ENCODE measurements around the gene TPST2. TPM values are rescaled to one million over a fixed set of nuclear protein-coding genes. Genes with fewer than 3 reads are reported as not detected.

The TPST2 gene
- total and polyA plus RNA-seq, 3 donors from 2014 or later, result 32.8 to 218 (median 169) TPM

- peaks cover 3% of the 10 kb centered on the region for H3K4me1 ChIP-seq
- 61 to 88% methylated on average over 4 of the region's 4 CpGs for WGBS, 2 donors
- H3K27ac ChIP-seq, result no peak overlapping the region
- H3K27me3 ChIP-seq, result no peaks in the 10 kb centered on the region
- TF ChIP-seq POLR2A (IDR thresholded peaks at IDR 0.05) (no peak), CTCF (IDR thresholded peaks at IDR 0.05) (no peak)
- no peaks in the 10 kb centered on the region for H3K9me3 ChIP-seq
- intact Hi-C loops (cut with DNase I; ENCODE audit: low total_unique reads), result no loop called here
- no peak for DNase-seq
- H3K4me3 ChIP-seq, result no peak overlapping the region
- no peaks in the 10 kb centered on the region for H3K36me3 ChIP-seq (ENCODE audit: low read depth, missing control alignments)
Observed at GRCh38 chr22:26524870-26525269, 65.1 kb downstream of the TPST2 start.

DNA sequence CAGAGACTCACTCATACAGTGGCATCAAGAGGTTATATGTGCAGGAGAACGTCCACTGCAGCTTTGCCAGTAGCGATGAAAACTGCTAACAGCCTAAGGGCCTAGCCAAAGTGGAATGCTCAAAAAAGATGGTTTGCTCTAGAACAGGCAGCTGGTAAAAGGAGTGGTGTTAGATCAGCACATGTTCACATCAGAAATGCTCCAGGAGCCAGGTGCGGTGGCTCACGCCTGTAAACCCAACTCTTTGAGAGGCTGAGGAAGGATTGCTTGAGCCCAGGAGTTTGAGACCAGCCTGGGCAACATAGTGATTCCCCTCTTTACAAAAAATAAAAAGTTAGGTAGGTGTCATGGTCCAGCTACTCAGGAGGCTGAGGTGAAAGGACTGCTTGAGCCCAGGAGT, 67.3 kb downstream of the TPST2 start:
- intact Hi-C loops (cut with DNase I; ENCODE audit: low total_unique reads), result no loop called here
- Histone ChIP-seq H3K36me3 (ENCODE audit: low read depth, missing control alignments) (no peaks in the 10 kb centered on the region), H3K9me3 (no peaks in the 10 kb centered on the region), H3K27me3 (no peaks in the 10 kb centered on the region), H3K4me1 (peaks cover 3% of the 10 kb centered on the region), H3K4me3 (no peak overlapping the region), H3K27ac (no peak overlapping the region)
- WGBS, 2 donors, result 84 to 87% methylated on average over 4 of the region's 4 CpGs
- no peak for DNase-seq
- no peak for TF ChIP-seq POLR2A (IDR thresholded peaks at IDR 0.05)

DNA sequence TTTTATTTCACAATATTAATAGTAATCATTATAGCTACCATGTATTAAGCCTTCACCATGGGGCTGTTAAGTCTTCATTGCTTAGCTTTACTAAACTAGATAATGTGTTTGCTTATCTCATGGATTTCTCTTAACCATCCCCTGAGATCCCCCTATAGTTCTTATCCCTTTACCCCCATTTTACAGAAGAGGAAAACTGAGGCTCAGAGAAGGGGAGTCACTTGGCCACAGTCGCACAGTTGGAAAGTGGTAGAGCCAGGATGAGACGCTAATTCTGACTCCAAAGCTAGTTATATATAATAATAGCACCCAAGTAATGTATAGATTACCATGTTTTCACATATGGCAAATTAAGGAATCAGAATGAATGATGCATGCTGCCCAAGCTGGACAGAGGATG, 67.9 kb downstream of the TPST2 start:
- no peak for DNase-seq
- Histone ChIP-seq H3K36me3 (ENCODE audit: low read depth, missing control alignments) (no peaks in the 10 kb centered on the region), H3K4me3 (no peak overlapping the region), H3K27me3 (no peaks in the 10 kb centered on the region), H3K27ac (no peak overlapping the region), H3K4me1 (no peaks in the 10 kb centered on the region), H3K9me3 (no peaks in the 10 kb centered on the region)
- intact Hi-C loops (cut with DNase I; ENCODE audit: low total_unique reads), result no loop called here
- no peak for TF ChIP-seq CTCF (IDR thresholded peaks at IDR 0.05)
- no peak for TF ChIP-seq POLR2A (IDR thresholded peaks at IDR 0.05)
- 90 to 95% methylated on average over 2 of the region's 2 CpGs for WGBS, 2 donors

DNA sequence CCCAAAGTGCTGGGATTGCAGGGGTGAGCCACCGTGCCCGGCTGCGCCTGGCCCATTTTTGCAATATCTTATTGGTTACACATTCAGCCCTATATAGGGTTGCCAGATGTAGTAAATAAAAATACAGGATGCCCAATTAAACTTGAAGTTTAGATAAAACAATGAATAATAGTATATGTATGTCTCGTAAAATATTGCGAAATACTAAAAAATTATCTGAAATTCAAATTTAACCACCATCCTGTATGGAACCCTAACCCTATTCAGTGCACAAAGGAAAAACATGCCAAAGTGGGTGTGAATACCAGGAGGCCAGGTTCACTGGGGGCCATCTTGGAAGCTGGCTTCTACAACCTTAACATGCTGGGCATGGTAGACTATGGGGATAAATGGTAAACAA, 72.5 kb downstream of the TPST2 start:
- no peaks in the 10 kb centered on the region for H3K36me3 ChIP-seq (ENCODE audit: low read depth, missing control alignments)
- H3K9me3 ChIP-seq, result no peaks in the 10 kb centered on the region
- no peak for DNase-seq
- WGBS, 2 donors, result 94 to 96% methylated on average over 5 of the region's 5 CpGs
- no peak for TF ChIP-seq POLR2A (IDR thresholded peaks at IDR 0.05)
- intact Hi-C loops (cut with DNase I; ENCODE audit: low total_unique reads), result no loop called here
- peaks cover 7% of the 10 kb centered on the region for H3K4me1 ChIP-seq
- H3K27ac ChIP-seq, result no peak overlapping the region
- no peak overlapping the region for H3K4me3 ChIP-seq
- no peaks in the 10 kb centered on the region for H3K27me3 ChIP-seq

DNA sequence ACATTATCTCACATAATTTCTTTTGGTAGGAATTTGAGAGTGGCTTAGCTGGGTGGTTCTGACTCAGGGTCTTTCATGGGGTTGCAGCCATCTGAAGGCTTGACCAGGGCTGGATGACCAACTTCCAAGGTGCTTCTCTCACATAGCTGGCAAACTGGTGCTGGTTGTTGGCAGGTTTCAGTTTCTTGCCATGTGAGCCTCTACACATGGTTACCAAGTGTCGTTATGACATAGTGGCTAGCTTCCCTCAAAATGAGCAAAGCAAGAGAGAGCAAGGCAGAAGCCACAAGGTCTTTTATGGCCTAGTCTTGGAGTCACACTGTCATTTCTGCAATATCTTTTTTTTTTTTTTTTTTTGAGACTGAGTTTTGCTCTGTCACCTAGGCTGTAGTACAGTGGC, 73.4 kb downstream of the TPST2 start:
- intact Hi-C loops (cut with DNase I; ENCODE audit: low total_unique reads), result no loop called here
- DNase-seq, result no peak
- Histone ChIP-seq H3K36me3 (ENCODE audit: low read depth, missing control alignments) (no peaks in the 10 kb centered on the region), H3K9me3 (no peaks in the 10 kb centered on the region), H3K27ac (no peak overlapping the region), H3K4me3 (no peak overlapping the region), H3K4me1 (peaks cover 10% of the 10 kb centered on the region), H3K27me3 (no peaks in the 10 kb centered on the region)
- 77 to 90% methylated on average over 1 of the region's 1 CpG for WGBS, 2 donors
- no peak for TF ChIP-seq POLR2A (IDR thresholded peaks at IDR 0.05)
- no peak for TF ChIP-seq CTCF (IDR thresholded peaks at IDR 0.05)

DNA sequence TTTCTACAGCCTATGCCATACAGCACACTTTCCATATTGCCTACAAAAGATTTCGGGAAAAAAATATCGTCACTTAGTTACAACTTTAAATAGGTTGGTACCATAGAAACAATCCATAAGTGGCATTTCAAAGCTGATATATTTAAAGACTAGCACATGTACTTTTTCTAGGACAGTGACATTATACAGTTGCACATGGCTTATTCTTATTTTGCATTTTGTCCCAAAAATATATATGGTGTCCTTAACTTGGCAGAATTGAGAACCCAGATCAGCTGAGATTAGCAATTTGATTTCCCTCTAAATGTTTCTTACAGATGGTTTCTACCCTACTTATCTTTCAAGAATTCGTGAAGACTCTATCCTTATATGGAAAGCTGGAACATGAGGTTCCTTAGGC, 74.0 kb downstream of the TPST2 start:
- TF ChIP-seq CTCF (IDR thresholded peaks at IDR 0.05) (no peak), POLR2A (IDR thresholded peaks at IDR 0.05) (no peak)
- intact Hi-C loops (cut with DNase I; ENCODE audit: low total_unique reads), result no loop called here
- peaks cover 11% of the 10 kb centered on the region for H3K4me1 ChIP-seq
- no peak overlapping the region for H3K4me3 ChIP-seq
- DNase-seq, result no peak
- no peaks in the 10 kb centered on the region for H3K27me3 ChIP-seq
- no peak overlapping the region for H3K27ac ChIP-seq
- H3K9me3 ChIP-seq, result no peaks in the 10 kb centered on the region
- H3K36me3 ChIP-seq (ENCODE audit: low read depth, missing control alignments), result no peaks in the 10 kb centered on the region
- 69 to 71% methylated on average over 3 of the region's 3 CpGs for WGBS, 2 donors

Data from testis (tissue), 3 donors.